K562 (cell line): ENCODE data around the gene BEST1. TPM values are rescaled to one million over a fixed set of nuclear protein-coding genes. Genes with fewer than 3 reads are reported as not detected.

Source experiments
- MXD1 ChIP-seq: fragments of 250-450 bp; sonication (Bioruptor Pico); IDR thresholded peaks from 2 replicates; pipeline ENCODE4 v1.8.0; 2021; ENCODE audit warnings: borderline replicate concordance, mild to moderate bottlenecking, moderate library complexity; ENCODE audit not compliant: poor library complexity, severe bottlenecking
- SIN3A ChIP-seq, 2 experiments: fragments of 150-350 bp in 1 of 2; IDR thresholded peaks; 2 replicates each; pipeline ENCODE4 v1.6.1; 2011 to 2016; ENCODE audit warnings: borderline replicate concordance in 2 of 2, low read depth in 2 of 2, low read length in 2 of 2, mild to moderate bottlenecking in 2 of 2, moderate library complexity in 2 of 2; ENCODE audit not compliant: control insufficient read depth in 1 of 2
- TAF1 ChIP-seq: IDR thresholded peaks from 2 replicates; pipeline ENCODE4 v1.6.1; 2011; ENCODE audit warnings: mild to moderate bottlenecking, low read length, moderate library complexity; ENCODE audit not compliant: insufficient read depth, control insufficient read depth, severe bottlenecking; ENCODE audit errors: extremely low read depth
- polyA plus RNA-seq, 8 experiments: library from polyadenylated mRNA; depleted of rRNA in 4 of 8; stranded (reverse) in 5 of 8; unstranded in 3 of 8; fragments of >200 nt; fragmentation: Nextera tagmentation in 2 of 8; fragmentation: Illumina TruSeq in 1 of 8; extraction: Ambion mirVana in 2 of 8; extraction: Trizol in 1 of 8; gene quantifications; 2 replicates each; pipeline versions ENCODE4 v1.2.1 to v1.2.3, GENCODE V29; 2011 to 2014; ENCODE audit warnings: inconsistent platforms in 1 of 8, missing spikeins in 1 of 8
- total RNA-seq, 7 experiments: library from RNA; depleted of rRNA in 6 of 7; stranded (reverse); fragments of >200 nt in 6 of 7; fragmentation: Illumina TruSeq in 2 of 7; extraction: Trizol in 2 of 7; gene quantifications; 2 replicates each; pipeline versions ENCODE4 v1.2.1 to v1.2.3, GENCODE V29; 2011 to 2021; ENCODE audit warnings: low replicate concordance in 1 of 7
- TF ChIP-seq, protein P1 (sequence below): sonication (generic); formaldehyde crosslinking; IDR thresholded peaks from 2 replicates; pipeline ENCODE4 v1.9.0; 2022; ENCODE audit warnings: mild to moderate bottlenecking, missing genetic modification reagents
- TF ChIP-seq, protein P2 (sequence below): sonication (generic); formaldehyde crosslinking; IDR thresholded peaks from 2 replicates; pipeline ENCODE4 v1.8.1; 2022; ENCODE audit warnings: missing genetic modification reagents

Gene BEST1
- total and polyA plus RNA-seq, 9 of the 15 experiments (the other 6 are each of a cell fraction or from before 2014, with no cell fraction given) = 0.07 to 1.3 (median 0.40) TPM

- TF ChIP-seq, protein P1, sequence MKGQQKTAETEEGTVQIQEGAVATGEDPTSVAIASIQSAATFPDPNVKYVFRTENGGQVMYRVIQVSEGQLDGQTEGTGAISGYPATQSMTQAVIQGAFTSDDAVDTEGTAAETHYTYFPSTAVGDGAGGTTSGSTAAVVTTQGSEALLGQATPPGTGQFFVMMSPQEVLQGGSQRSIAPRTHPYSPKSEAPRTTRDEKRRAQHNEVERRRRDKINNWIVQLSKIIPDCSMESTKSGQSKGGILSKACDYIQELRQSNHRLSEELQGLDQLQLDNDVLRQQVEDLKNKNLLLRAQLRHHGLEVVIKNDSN = no peak
- TF ChIP-seq, protein P2, sequence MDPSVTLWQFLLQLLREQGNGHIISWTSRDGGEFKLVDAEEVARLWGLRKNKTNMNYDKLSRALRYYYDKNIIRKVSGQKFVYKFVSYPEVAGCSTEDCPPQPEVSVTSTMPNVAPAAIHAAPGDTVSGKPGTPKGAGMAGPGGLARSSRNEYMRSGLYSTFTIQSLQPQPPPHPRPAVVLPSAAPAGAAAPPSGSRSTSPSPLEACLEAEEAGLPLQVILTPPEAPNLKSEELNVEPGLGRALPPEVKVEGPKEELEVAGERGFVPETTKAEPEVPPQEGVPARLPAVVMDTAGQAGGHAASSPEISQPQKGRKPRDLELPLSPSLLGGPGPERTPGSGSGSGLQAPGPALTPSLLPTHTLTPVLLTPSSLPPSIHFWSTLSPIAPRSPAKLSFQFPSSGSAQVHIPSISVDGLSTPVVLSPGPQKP (CRISPR knock-in tag) = no peak
- TF ChIP-seq SIN3A (IDR thresholded peaks at IDR 0.05; ENCODE audit: borderline replicate concordance in 2 of 2, control insufficient read depth in 1 of 2, low read depth in 2 of 2, low read length in 2 of 2) = no peak
- no peak for TF ChIP-seq TAF1
- no peak for TF ChIP-seq MXD1
Measured at GRCh38 chr11:61969391-61969758, 19.2 kb downstream of the BEST1 start (continued).
